HG03108 (cell line): ENCODE data around the gene TNS1.
"Not testable (repeated sequence)": the region's sequence is repeated elsewhere in the genome, so short reads cannot be mapped to it uniquely, and the experiment has no call there.

ENCODE experiments used
- ATAC-seq: cut with Tn5 transposase; IDR thresholded peaks from one replicate; pipeline ENCODE4 v1.9.1; 2021; ENCODE audit warnings: moderate library complexity; ENCODE audit not compliant: unreplicated experiment

Gene TNS1

GRCh38 chr2:217821536-217822147 is 181.2 kb downstream of the TNS1 start:
- no peak for ATAC-seq

GRCh38 chr2:217820904-217821303 is 181.9 kb downstream of the TNS1 start:
- no peak for ATAC-seq

- ATAC-seq: no peak
These were observed 182.5 kb downstream of the TNS1 start for GRCh38 chr2:217820091-217820819.

GRCh38 chr2:217818293-217818850 is 184.4 kb downstream of the TNS1 start:
- ATAC-seq: no peak

GRCh38 chr2:217817466-217818292 is 185.1 kb downstream of the TNS1 start:
- ATAC-seq: no peak

- no peak for ATAC-seq
These were observed 186.4 kb downstream of the TNS1 start for GRCh38 chr2:217816396-217816869.

- no peak for ATAC-seq
These were observed 189.0 kb downstream of the TNS1 start for GRCh38 chr2:217813828-217814227.

- no peak for ATAC-seq
These were observed 190.6 kb downstream of the TNS1 start for GRCh38 chr2:217812170-217812569.

GRCh38 chr2:217810260-217810659 is 192.5 kb downstream of the TNS1 start:
- ATAC-seq: no peak

GRCh38 chr2:217809736-217810135 is 193.1 kb downstream of the TNS1 start:
- ATAC-seq: no peak

GRCh38 chr2:217808967-217809366 is 193.8 kb downstream of the TNS1 start:
- ATAC-seq: not testable (repeated sequence)

- ATAC-seq: no peak
These were observed 194.5 kb downstream of the TNS1 start for GRCh38 chr2:217808326-217808725.

- no peak for ATAC-seq
These were observed 195.0 kb downstream of the TNS1 start for GRCh38 chr2:217807753-217808152.

- ATAC-seq: no peak
These were observed 195.8 kb downstream of the TNS1 start for GRCh38 chr2:217807025-217807424.

- ATAC-seq: no peak
These were observed 196.4 kb downstream of the TNS1 start for GRCh38 chr2:217806482-217806765.

- ATAC-seq: no peak
These were observed 196.9 kb downstream of the TNS1 start for GRCh38 chr2:217805668-217806481.

- ATAC-seq: no peak
These were observed 197.8 kb downstream of the TNS1 start for GRCh38 chr2:217804791-217805667.

- ATAC-seq: no peak
These were observed 198.5 kb downstream of the TNS1 start for GRCh38 chr2:217804338-217804737.

- ATAC-seq: no peak
These were observed 199.2 kb downstream of the TNS1 start for GRCh38 chr2:217803653-217803960.
